ENCODE measurements around the gene RNF5.

Gene RNF5

DNA sequence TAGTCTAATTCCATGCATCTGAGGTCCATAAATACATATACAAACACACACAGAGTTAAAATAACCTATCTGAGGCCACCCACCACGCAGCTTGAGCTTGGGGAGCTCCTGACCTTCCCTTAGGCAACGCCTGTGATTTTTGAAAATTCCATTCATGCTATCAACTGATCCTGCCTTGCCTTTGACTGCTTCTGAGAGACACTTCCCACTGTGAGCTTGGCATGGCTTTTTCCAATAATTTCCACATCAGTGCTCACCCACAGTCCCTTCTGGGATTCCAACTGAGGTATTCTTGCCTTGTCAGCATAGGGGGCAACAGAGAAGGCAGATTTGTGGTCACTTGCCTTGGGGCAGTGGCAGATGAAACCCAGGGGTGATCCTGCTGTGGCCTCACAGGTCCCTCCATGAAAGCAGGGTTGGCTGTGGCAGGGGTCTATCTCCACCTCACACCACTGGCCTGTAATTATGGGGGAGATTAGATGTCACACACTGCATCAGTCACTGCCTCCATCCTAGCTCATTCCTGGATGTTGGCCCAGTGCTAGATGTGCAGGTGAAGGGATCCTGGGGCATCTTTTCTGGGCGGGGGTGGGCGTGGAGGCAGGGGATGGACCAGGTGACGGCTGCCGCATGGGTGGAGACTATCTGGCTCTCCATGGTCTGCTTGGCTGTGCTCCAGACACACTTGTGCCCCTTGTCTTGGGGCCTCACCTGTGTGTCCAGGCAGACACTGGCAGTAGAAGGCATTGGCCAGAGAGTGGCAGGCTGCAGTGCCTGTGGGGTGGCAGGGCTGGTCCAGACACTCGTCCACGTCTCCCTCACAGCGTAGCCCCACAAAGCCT lies 25.4 kb downstream of the RNF5 start:
- TF ChIP-seq, protein P1, sequence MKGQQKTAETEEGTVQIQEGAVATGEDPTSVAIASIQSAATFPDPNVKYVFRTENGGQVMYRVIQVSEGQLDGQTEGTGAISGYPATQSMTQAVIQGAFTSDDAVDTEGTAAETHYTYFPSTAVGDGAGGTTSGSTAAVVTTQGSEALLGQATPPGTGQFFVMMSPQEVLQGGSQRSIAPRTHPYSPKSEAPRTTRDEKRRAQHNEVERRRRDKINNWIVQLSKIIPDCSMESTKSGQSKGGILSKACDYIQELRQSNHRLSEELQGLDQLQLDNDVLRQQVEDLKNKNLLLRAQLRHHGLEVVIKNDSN (IDR thresholded peaks at IDR 0.05), result 0 out of 2 replicates have a peak, but pooled peaks have one; percentile 9
- TF ChIP-seq FOXM1 (IDR thresholded peaks at IDR 0.05; ENCODE audit: borderline replicate concordance, low read depth) (peak; percentile 56; the same call in 1 of the 2 replicates), CEBPB (IDR thresholded peaks at IDR 0.05) (no peak), YY1 (IDR thresholded peaks at IDR 0.05; ENCODE audit: low read depth) (0 out of 2 replicates have a peak, but pooled peaks have one; percentile 6), TCF12 (IDR thresholded peaks at IDR 0.05; ENCODE audit: low read depth) (peak; percentile 86), TAF1 (IDR thresholded peaks at IDR 0.05; ENCODE audit: low read depth) (no peak), ZBTB7A (IDR thresholded peaks at IDR 0.05; ENCODE audit: low read depth) (0 out of 2 replicates have a peak, but pooled peaks have one; percentile 70), TEAD4 (IDR thresholded peaks at IDR 0.05) (peak; percentile 80), EP300 (IDR thresholded peaks at IDR 0.05; ENCODE audit: borderline replicate concordance) (peak; percentile 84), RAD21 (IDR thresholded peaks at IDR 0.05; ENCODE audit: low read depth) (no peak), NFIC (IDR thresholded peaks at IDR 0.05) (peak; percentile 91), EGR1 (IDR thresholded peaks at IDR 0.05) (no peak), CREB1 (IDR thresholded peaks at IDR 0.05; ENCODE audit: low read depth) (no peak), REST (IDR thresholded peaks at IDR 0.05; ENCODE audit: low read depth) (no peak)
- TF ChIP-seq, protein P2, sequence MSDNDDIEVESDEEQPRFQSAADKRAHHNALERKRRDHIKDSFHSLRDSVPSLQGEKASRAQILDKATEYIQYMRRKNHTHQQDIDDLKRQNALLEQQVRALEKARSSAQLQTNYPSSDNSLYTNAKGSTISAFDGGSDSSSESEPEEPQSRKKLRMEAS (IDR thresholded peaks at IDR 0.05), result peak; percentile 51; the same call in 1 of the 2 replicates

GRCh38 chr6:32204268-32204715 lies 26.1 kb downstream of the RNF5 start:
- TF ChIP-seq TCF12 (IDR thresholded peaks at IDR 0.05; ENCODE audit: low read depth), result no peak

- TF ChIP-seq ZBTB7A (IDR thresholded peaks at IDR 0.05; ENCODE audit: low read depth) (no peak), REST (IDR thresholded peaks at IDR 0.05; ENCODE audit: low read depth) (no peak), TCF12 (IDR thresholded peaks at IDR 0.05; ENCODE audit: low read depth) (no peak), NFIC (IDR thresholded peaks at IDR 0.05) (no peak), TEAD4 (IDR thresholded peaks at IDR 0.05) (no peak), YY1 (IDR thresholded peaks at IDR 0.05; ENCODE audit: low read depth) (no peak), TAF1 (IDR thresholded peaks at IDR 0.05; ENCODE audit: low read depth) (no peak), EP300 (IDR thresholded peaks at IDR 0.05; ENCODE audit: borderline replicate concordance) (no peak), CREB1 (IDR thresholded peaks at IDR 0.05; ENCODE audit: low read depth) (no peak), EGR1 (IDR thresholded peaks at IDR 0.05) (no peak), CEBPB (IDR thresholded peaks at IDR 0.05) (no peak), FOXM1 (IDR thresholded peaks at IDR 0.05; ENCODE audit: borderline replicate concordance, low read depth) (no peak), RAD21 (IDR thresholded peaks at IDR 0.05; ENCODE audit: low read depth) (no peak)
- TF ChIP-seq, protein P1 (IDR thresholded peaks at IDR 0.05), result no peak
- TF ChIP-seq, protein P2 (IDR thresholded peaks at IDR 0.05), result no peak
These were observed 30.8 kb downstream of the RNF5 start for GRCh38 chr6:32208996-32209395.

GRCh38 chr6:32210191-32210601 lies 32.0 kb downstream of the RNF5 start:
- no peak for TF ChIP-seq REST (IDR thresholded peaks at IDR 0.05; ENCODE audit: low read depth)
- TF ChIP-seq EGR1 (IDR thresholded peaks at IDR 0.05), result no peak
- no peak for TF ChIP-seq YY1 (IDR thresholded peaks at IDR 0.05; ENCODE audit: low read depth)
- no peak for TF ChIP-seq CEBPB (IDR thresholded peaks at IDR 0.05)
- no peak for TF ChIP-seq TCF12 (IDR thresholded peaks at IDR 0.05; ENCODE audit: low read depth)
- no peak for TF ChIP-seq ZBTB7A (IDR thresholded peaks at IDR 0.05; ENCODE audit: low read depth)
- TF ChIP-seq CREB1 (IDR thresholded peaks at IDR 0.05; ENCODE audit: low read depth), result no peak
- TF ChIP-seq, protein P2 (IDR thresholded peaks at IDR 0.05), result no peak
- TF ChIP-seq EP300 (IDR thresholded peaks at IDR 0.05; ENCODE audit: borderline replicate concordance), result no peak
- TF ChIP-seq RAD21 (IDR thresholded peaks at IDR 0.05; ENCODE audit: low read depth), result no peak
- no peak for TF ChIP-seq TEAD4 (IDR thresholded peaks at IDR 0.05)
- TF ChIP-seq FOXM1 (IDR thresholded peaks at IDR 0.05; ENCODE audit: borderline replicate concordance, low read depth), result no peak
- TF ChIP-seq TAF1 (IDR thresholded peaks at IDR 0.05; ENCODE audit: low read depth), result no peak
- TF ChIP-seq, protein P1 (IDR thresholded peaks at IDR 0.05), result no peak
- TF ChIP-seq NFIC (IDR thresholded peaks at IDR 0.05), result no peak

All from Ishikawa (cell line).